A549 (cell line): Measurements from ENCODE around the gene TBC1D24.

ENCODE experiments used
- CEBPB ChIP-seq, 2 experiments: fragments of >200 bp in 1 of 2; sonication (Bioruptor Twin) in 1 of 2; formaldehyde crosslinking in 1 of 2; IDR thresholded peaks; 2 replicates each; pipeline ENCODE4 v1.6.1; 2012 to 2016
- EHMT2 ChIP-seq: fragments of 200-600 bp; sonication (generic); IDR thresholded peaks from 2 replicates; pipeline ENCODE4 v1.6.1; 2016; ENCODE audit warnings: antibody characterized with exemption, low read depth, mild to moderate bottlenecking, moderate library complexity
- EP300 ChIP-seq, 2 experiments: fragments of >200 bp; sonication (Bioruptor Twin); formaldehyde crosslinking; IDR thresholded peaks; 2 replicates in 1 of 2; 3 replicates in 1 of 2; pipeline ENCODE4 v1.6.1; 2016 to 2017
- JUNB ChIP-seq: fragments of >200 bp; sonication (Bioruptor Twin); formaldehyde crosslinking; IDR thresholded peaks from 2 replicates; pipeline ENCODE4 v1.6.1; 2016
- RAD21 ChIP-seq, 2 experiments: fragments of >200 bp in 1 of 2; sonication (Bioruptor Twin) in 1 of 2; formaldehyde crosslinking in 1 of 2; IDR thresholded peaks in 1 of 2; conservative IDR thresholded peaks in 1 of 2; 2 replicates in 1 of 2; 3 replicates in 1 of 2; pipeline ENCODE4 v1.6.1; 2012 to 2018; ENCODE audit warnings: inconsistent platforms in 1 of 2
- TF ChIP-seq, protein P1 (sequence below): IDR thresholded peaks from 2 replicates; pipeline ENCODE4 v1.6.1; 2012
- TF ChIP-seq, protein P2 (sequence below): fragments of >200 bp; sonication (Bioruptor Twin); formaldehyde crosslinking; IDR thresholded peaks from 3 replicates; pipeline ENCODE4 v1.5.1; 2016
- TF ChIP-seq, protein P3 (sequence below): fragments of 450-650 bp; IDR thresholded peaks from 2 replicates; pipeline ENCODE4 v1.6.1; 2014; ENCODE audit warnings: antibody characterized with exemption
- TF ChIP-seq, protein P4 (sequence below): fragments of >200 bp; sonication (Bioruptor Twin); formaldehyde crosslinking; IDR thresholded peaks from 3 replicates; pipeline ENCODE4 v1.6.1; 2016

DNA sequence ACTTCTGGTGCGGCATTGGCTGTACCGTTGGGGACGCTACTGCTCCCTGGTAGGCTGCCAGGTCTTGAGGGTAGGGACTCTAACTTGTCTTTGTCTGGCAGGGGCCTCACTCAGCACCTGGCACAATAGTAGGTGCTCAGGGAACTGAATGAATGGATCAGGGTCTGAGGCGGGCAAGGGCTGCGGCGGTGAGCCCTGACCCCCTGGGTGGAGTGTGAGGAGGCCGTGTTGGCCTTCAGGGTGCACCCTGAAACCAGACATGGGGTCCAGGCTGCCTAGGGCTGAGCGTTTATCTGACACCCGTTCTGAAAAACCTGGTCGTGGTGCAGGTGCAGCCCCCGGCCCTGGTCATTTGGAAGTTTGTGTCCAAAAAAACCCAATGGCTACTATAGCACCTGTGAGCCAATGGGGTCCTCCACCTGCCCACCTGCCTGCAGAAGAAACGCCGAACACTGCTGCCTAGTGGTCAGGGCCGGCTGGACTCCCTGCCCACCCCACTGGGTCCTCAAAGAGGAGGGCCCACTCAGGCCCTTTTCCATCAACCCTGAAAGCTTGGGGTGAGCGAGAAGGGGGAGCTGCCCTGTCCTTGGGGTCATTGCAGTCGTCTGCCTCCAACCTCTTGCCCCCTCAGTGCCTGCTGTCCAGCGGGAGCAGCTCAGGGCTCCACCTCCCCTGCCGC lies 33.9 kb downstream of the TBC1D24 start:
- TF ChIP-seq, protein P1, sequence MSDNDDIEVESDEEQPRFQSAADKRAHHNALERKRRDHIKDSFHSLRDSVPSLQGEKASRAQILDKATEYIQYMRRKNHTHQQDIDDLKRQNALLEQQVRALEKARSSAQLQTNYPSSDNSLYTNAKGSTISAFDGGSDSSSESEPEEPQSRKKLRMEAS = no peak
- TF ChIP-seq RAD21 (conservative IDR thresholded peaks at IDR 0.05 in 1 of 2, IDR thresholded peaks at IDR 0.05 in 1 of 2) = no peak
- no peak for TF ChIP-seq EHMT2
- TF ChIP-seq JUNB = no peak
- TF ChIP-seq, protein P2, sequence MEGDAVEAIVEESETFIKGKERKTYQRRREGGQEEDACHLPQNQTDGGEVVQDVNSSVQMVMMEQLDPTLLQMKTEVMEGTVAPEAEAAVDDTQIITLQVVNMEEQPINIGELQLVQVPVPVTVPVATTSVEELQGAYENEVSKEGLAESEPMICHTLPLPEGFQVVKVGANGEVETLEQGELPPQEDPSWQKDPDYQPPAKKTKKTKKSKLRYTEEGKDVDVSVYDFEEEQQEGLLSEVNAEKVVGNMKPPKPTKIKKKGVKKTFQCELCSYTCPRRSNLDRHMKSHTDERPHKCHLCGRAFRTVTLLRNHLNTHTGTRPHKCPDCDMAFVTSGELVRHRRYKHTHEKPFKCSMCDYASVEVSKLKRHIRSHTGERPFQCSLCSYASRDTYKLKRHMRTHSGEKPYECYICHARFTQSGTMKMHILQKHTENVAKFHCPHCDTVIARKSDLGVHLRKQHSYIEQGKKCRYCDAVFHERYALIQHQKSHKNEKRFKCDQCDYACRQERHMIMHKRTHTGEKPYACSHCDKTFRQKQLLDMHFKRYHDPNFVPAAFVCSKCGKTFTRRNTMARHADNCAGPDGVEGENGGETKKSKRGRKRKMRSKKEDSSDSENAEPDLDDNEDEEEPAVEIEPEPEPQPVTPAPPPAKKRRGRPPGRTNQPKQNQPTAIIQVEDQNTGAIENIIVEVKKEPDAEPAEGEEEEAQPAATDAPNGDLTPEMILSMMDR = no peak
- no peak for TF ChIP-seq EP300 (IDR thresholded peaks at IDR 0.05)
- TF ChIP-seq CEBPB (IDR thresholded peaks at IDR 0.05) = no peak
- TF ChIP-seq, protein P3, sequence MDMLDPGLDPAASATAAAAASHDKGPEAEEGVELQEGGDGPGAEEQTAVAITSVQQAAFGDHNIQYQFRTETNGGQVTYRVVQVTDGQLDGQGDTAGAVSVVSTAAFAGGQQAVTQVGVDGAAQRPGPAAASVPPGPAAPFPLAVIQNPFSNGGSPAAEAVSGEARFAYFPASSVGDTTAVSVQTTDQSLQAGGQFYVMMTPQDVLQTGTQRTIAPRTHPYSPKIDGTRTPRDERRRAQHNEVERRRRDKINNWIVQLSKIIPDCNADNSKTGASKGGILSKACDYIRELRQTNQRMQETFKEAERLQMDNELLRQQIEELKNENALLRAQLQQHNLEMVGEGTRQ = no peak
- TF ChIP-seq, protein P4, sequence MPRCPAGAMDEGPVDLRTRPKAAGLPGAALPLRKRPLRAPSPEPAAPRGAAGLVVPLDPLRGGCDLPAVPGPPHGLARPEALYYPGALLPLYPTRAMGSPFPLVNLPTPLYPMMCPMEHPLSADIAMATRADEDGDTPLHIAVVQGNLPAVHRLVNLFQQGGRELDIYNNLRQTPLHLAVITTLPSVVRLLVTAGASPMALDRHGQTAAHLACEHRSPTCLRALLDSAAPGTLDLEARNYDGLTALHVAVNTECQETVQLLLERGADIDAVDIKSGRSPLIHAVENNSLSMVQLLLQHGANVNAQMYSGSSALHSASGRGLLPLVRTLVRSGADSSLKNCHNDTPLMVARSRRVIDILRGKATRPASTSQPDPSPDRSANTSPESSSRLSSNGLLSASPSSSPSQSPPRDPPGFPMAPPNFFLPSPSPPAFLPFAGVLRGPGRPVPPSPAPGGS = no peak
